DLD1 (cell line): ENCODE data around the gene LGALS14.
"Not testable (repeated sequence)": the region's sequence is repeated elsewhere in the genome, so short reads cannot be mapped to it uniquely, and the experiment has no call there.

Experiments used
- in situ Hi-C: cut with HindIII; loops from 2 replicates; pipeline ENCODE4 v1.10.0; 2017; ENCODE audit warnings: low sequenced_read_pairs

The LGALS14 gene

GRCh38 chr19:39692822-39693221, 11.5 kb upstream of the LGALS14 start:
- in situ Hi-C loops: no loop called here

DNA sequence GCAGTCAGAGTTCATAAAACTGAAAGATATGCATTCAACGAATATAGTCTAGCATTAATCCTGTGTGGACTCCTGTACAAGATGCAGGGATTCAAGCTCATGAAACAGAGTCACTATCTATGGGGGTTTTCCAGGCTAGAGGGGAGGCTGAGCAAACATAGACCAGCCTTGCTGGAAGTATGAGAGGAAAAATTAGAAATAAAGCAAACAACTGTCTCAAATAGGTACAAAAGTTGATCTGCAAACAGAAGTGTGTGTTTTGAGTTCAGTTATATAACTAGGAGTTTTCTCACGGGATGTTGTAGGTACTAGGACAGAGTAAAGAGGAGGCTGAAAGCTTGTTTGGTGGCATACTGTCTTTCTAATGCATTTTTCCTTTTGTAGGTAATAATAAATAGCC, 8.5 kb upstream of the LGALS14 start:
- in situ Hi-C loops: no loop called here

- in situ Hi-C loops: no loop called here
These were observed 7.9 kb upstream of the LGALS14 start for GRCh38 chr19:39696387-39696786.

GRCh38 chr19:39698535-39698934, 5.7 kb upstream of the LGALS14 start:
- in situ Hi-C loops: no loop called here

DNA sequence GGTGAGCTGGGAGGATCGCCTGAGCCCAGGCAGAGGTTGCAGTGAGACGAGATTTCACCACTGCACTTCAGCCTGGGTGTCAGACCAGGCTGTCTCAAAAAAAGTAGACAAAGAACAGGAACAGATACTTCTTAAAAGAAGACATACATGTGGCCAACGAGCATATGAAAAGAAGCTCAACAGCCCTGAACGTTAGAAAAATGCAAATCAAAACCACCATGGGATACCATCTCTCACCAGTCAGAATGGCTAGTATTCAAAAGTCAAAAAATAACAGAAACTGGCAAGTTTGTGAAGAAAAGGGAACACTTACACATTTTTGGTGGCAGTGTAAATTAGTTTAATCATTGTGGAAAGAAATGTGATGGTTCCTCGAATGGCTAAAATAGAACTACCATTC, 3.0 kb upstream of the LGALS14 start:
- in situ Hi-C loops: no loop called here

DNA sequence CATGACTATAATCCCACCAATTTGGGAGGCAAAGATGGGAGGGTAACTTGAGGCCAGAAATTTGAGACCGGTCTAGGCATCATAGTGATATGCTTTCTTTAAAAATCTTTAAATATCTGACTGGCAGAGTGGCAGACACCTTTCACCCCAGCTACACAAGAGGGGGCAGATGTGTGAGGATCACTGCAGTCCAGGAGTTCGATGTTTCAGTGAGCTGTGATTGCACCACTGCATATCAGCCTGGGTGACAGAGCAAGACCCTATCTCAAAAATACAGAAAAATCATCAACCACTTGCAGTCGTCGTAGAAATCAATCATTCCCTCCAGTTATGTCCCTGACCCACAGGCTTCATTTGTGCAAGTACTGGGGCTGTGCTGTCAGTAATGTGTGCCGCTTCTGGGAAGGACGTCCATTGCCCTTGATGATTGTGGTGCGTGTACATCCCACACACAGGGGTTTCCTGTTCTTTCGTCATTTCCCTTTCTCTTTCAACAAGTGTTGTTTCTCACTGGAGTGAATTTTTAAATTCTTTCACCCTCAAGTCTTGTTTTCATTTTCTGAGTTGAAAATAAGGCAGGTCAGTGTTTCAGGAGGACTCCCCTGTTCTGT, 1.4 kb downstream of the LGALS14 start:
- in situ Hi-C loops: no loop called here

DNA sequence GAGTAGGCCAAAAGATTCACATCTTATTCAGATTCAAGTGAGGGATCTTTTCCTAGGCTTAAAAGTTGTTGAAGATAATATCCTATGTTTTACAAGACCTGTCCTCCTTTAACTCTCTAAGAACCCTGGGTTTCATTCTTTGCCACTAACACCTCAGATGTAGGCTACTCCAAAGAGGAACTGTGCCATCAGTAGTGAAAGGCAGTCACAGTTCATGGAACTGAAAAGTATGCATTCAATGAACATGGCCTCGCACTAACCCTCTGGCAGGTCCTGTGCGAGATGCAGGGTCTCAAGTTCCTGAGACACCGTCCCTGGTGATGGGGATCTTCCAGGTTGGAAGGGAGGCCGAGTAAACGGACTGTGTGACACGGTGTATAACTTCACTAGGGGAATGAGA, 4.3 kb downstream of the LGALS14 start:
- in situ Hi-C loops: no loop called here

DNA sequence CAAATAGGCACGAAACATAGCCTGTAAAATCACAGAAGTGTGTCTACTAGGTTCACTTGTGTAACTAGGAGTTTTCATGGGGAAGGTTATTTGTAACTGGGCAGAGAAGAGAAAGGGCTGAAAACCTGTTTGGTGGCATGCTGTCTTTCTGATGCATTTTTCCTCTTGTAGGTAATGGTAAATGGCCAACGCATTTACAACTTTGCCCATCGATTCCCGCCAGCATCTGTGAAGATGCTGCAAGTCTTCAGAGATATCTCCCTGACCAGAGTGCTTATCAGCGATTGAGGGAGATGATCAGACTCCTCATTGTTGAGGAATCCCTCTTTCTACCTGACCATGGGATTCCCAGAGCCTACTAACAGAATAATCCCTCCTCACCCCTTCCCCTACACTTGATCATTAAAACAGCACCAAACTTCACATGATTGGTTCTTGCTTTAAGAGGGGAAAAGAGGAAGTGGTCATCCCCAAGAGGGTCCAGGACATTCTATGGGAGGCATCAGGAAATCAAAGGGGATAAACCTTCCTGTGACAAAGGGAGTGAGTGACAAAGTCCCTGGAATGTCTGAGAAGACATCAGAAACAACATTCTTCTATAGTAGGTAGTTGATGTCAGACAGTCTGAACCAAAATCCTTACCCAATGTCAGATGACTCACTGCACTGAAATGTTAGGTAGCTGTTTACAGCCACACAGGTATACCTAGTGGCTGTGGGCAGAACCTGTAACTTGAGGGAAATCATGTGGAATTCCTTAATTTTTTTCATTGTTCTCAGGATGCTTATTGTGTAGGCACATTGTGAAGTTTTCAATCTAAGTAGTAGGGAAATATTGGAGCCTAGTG, 5.0 kb downstream of the LGALS14 start:
- in situ Hi-C loops: no loop called here

GRCh38 chr19:39710333-39710890, 6.1 kb downstream of the LGALS14 start:
- in situ Hi-C loops: no loop called here

DNA sequence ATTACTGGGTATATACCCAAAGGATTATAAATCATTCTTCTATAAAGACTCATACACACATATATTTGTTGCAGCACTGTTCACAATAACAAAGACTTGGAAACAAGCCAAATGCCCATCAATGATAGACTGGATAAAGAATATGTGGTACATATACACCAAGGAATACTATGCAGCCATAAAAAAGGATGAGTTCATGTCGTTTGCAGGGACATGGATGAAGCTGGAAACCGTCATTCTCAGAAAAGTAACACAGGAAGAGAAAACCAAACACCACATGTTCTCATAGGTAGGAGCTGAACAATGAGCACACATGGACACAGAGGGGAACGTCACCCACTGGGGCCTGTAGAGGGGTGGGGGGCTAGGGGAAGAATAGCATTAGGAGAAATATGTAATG, 15.9 kb downstream of the LGALS14 start:
- in situ Hi-C loops: not testable (repeated sequence)

- in situ Hi-C loops: no loop called here
These were observed 21.7 kb downstream of the LGALS14 start for GRCh38 chr19:39725995-39726394.

DNA sequence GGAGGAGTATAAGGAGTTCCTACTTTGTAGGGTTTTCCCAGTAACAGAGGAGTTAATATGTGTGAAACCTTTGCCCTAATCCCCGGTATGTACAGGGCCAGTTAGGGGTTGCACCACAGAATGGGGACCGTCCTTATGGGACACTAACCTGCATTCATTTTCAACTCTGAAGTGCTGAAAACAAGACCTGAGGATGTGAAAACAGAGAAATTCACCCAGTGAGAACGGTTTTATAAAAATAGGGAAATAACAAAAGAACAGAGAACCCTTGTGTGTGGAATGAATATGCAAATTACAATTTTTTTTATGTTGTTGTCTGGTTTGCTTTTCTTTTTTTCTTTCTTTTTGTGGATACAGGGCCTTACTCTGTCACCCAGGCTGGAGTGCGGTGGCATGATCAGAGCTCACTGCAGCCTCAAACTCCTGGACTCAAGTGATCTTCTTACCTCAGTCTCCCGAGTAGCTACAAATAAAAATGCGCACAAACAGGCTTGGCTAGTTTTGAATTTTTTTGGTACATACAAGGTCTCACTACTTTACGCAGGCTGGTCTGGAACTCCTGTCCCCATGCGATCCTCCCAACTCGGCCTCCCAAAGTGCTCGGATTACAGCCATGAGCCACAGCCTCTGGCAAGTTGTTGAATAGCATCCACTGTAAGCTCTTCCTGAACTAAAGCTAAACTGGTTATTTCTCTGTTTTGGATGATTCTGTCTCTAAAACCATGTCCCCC, 23.0 kb downstream of the LGALS14 start:
- in situ Hi-C loops: no loop called here

DNA sequence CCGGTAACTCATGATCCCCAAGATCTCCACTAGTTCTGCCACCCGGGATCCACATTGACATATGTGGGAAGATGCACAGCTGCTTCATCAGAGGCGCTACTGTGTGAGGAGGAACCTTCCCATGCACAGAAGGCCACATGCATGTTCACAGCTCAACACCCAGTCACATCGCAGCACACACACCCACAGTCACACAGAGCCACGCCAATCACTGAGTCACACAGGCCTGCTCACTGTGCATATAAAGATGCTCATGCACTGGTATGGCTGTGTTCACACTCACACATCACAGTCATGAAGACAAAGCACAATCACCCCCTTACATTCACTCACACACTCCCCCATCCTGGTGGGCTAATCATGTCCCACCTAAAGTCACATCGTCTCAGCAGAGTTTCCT, 23.8 kb downstream of the LGALS14 start:
- in situ Hi-C loops: no loop called here

GRCh38 chr19:39729594-39729993, 25.3 kb downstream of the LGALS14 start:
- in situ Hi-C loops: no loop called here

DNA sequence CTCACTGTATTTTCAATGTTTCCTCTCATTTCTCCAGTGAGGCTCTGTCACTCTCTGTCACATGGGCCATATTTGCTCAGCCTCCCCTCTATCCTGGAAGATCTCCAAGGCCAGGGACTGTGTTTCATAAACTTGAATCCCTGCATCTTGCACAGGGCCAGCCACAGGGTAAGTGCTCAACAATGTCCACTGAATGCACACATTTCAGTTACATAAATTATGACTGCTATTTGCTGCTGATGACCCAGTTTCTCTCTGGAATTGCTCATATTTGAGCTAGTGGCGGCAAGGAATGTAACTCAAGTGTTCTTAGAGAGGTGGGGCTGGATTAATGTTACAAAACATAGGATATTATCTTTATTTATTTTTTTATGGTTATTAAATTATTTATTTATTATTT, 27.4 kb downstream of the LGALS14 start:
- in situ Hi-C loops: no loop called here

DNA sequence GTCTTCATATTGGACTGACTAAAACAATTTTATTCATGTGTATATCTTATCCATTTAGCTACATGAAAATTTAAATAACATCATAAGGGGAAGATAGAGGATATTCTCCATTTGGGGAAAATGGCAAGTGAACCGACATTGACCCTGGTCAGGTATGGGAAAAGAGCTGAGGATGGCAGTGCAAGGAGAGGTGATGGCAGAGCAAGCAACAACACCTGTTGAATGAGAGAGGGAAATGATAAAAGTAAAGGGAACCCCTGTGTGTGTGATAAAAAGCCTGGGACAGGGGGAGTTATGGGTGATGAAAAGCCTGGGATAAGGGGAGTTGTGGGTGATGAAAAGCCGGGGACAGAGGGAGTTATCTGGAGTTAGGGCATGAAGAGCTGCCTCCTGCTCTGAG, 29.6 kb downstream of the LGALS14 start:
- in situ Hi-C loops: no loop called here

DNA sequence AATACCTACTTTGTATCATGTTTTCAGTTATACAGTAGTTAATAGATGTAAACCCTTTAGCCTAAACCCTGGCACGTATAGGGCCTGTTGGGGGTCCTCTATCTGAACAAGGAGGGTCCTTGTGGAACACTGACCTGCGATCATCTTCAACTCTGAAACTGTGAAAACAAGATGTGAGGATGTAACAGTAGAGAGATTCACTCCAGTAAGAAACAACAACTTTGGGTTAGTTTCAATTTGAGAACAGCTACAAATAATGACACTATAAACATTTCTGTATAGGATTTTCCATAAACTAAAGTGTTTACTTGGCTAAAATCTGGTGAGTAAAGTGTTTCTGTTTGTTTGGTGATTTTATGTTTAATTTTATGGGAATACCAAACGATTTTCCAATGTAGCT, 31.4 kb downstream of the LGALS14 start:
- in situ Hi-C loops: no loop called here

DNA sequence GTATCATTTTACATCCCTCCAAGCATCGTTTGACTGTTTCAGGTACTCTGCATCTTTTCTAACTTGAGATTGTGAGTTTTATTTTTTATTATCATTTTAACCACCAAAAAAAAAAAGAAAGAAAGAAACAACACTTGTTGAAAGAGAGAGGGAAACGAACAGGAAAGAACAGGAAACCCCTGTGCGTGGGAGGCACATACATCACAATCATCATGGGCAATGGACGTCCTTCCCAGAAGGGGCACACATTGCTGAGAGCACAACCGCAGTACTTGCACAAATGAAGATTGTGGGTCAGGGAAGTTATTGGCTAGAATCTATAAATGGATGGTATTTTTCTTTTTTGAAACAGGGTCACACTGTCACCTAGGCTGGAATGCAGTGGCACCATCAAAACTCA, 31.8 kb downstream of the LGALS14 start:
- in situ Hi-C loops: no loop called here

DNA sequence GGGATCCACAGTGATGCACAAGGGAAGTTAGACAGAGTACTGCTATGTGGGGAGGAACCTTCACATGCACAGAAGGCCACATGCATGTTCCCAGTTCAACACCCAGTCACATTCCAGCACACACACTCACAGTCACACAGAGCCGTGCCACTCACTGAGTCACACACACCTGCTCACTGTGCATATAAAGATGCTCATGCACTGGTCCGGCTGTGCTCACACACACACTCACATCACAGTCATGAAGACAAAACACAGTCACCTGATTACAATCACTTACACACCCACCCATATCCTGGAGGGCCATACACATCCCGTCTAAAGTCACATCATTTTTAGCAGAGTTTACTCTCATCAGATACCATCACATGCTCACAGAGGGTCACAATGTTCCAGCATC, 33.1 kb downstream of the LGALS14 start:
- in situ Hi-C loops: no loop called here

- in situ Hi-C loops: no loop called here
These were observed 33.6 kb downstream of the LGALS14 start, which contains the start of gene CLC for GRCh38 chr19:39737891-39738290. Gene CLC (minus strand): TSS chr19:39738029. CDS start chr19:39737952, 77 bp downstream.

DNA sequence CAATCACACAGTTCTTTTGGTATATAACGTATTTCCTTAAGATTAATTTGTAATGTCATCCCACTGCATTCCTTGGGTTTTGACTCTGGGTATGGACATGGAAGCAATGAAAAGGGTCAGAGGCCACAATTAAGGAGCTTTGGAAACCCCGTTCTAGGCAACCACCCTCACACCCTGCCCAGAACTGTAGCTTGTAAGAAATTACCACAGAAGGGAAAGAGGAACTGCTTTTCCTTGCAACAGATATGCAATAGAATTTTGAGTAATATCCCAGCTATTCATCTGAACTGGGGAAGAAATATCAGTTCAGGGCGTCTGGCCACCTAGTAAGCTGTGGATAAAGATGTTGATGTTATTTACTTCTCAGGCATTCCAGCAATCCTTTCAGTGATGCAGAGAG, 34.5 kb downstream of the LGALS14 start:
- in situ Hi-C loops: no loop called here

DNA sequence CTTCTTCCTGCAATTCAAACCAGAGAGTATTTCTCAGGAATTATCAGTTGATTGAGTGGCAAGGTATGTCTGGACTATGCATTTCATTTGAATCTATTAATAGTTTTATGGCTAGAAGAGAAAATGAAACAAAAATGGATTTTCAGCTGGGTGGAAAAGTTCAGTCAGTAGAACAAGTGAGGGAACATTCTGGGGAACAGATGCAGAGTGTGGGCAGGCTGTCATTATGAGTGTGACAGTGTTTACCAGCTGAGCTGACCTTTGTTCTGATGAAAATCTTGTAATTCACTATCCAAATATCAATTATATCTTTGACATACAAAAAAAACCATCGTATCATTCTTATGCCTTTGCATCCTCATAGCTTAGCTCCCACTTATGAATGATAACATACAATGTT, 36.1 kb downstream of the LGALS14 start:
- in situ Hi-C loops: no loop called here
